Thyroid gland (tissue), 4 donors: Measurements from ENCODE around the gene PLAC9. TPM values are rescaled to one million over a fixed set of nuclear protein-coding genes. Genes with fewer than 3 reads are reported as not detected.

Source experiments
- DNase-seq, 2 donors: peaks; one replicate each; pipeline ENCODE4 v3.0.0-alpha.2; 2019
- H3K27ac ChIP-seq, 3 donors: fragments of 200-600 bp; sonication (generic); 1 replicate in 2 of 3; 2 replicates in 1 of 3; pipeline ENCODE4 v1.5.1; 2016 to 2019; ENCODE audit warnings: mild to moderate bottlenecking in 1 of 3, moderate library complexity in 1 of 3
- H3K27me3 ChIP-seq: fragments of 200-600 bp; sonication (generic); one replicate; pipeline ENCODE4 v1.5.1; 2019
- H3K36me3 ChIP-seq, 2 donors: fragments of 200-600 bp; sonication (generic); one replicate each; pipeline ENCODE4 v1.5.1; 2016 to 2019
- H3K4me1 ChIP-seq, 2 donors: fragments of 200-600 bp; sonication (generic); one replicate each; pipeline ENCODE4 v1.5.1; 2017 to 2019
- H3K4me3 ChIP-seq, 3 donors: fragments of 200-600 bp; sonication (generic); replicated peaks in 1 of 3; 1 replicate in 2 of 3; 2 replicates in 1 of 3; pipeline ENCODE4 v1.5.1; 2016; ENCODE audit warnings: mild to moderate bottlenecking in 1 of 3
- H3K9me3 ChIP-seq: fragments of 200-600 bp; sonication (generic); one replicate; pipeline ENCODE4 v1.5.1; 2017
- POLR2A ChIP-seq, 2 donors: fragments of 450-650 bp; IDR thresholded peaks; one replicate each; pipeline ENCODE4 v1.6.1; 2017; ENCODE audit warnings: antibody characterized with exemption in 2 of 2, mild to moderate bottlenecking in 2 of 2, moderate library complexity in 1 of 2
- WGBS, 2 donors: methylation state at CpG; one replicate each; pipeline ENCODE4 v1.1.5; 2017; 5-methylcytosine and 5-hydroxymethylcytosine counted together
- intact Hi-C: fragments of 100-400 bp; cut with DNase I; formaldehyde crosslinking; loops from one replicate; pipeline ENCODE4 v1.15.1; 2023
- total RNA-seq, 4 donors: library from RNA; depleted of rRNA; stranded (reverse); fragments of >200 nt; gene quantifications; one replicate each; pipeline ENCODE4 v1.2.3, GENCODE V29; 2016
- TF ChIP-seq, protein P1 (sequence below), 6 experiments: fragments of 200-600 bp in 3 of 6; fragments of 450-650 bp in 3 of 6; sonication (generic) in 3 of 6; IDR thresholded peaks; one replicate each; pipeline ENCODE4 v1.5.1; 2016 to 2019; ENCODE audit warnings: antibody characterized with exemption in 6 of 6, mild to moderate bottlenecking in 2 of 6, inconsistent platforms in 1 of 6, moderate library complexity in 1 of 6

PLAC9 gene
- total RNA-seq, 4 donors from 2014 or later = 5.5 to 65.6 (median 33.6) TPM

DNA sequence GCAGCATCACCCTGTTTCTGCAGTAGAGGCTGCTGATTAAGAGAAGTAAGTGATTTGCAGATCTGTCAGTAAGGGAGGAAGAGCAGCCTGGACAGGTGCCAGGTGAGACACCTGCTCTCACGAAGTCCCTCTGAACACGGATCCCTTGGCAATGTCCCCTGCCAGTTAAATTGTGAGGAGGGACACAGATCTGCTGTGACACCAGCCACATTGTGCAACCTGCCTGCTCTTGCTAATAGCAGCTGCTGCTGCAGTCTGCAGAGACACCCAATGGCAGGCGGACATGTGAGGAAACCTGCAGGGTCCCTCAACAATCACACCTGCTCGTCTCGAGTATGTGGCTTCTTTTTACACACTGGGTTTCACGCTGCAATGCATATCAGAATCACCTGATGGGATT, 40.9 kb downstream of the PLAC9 start:
- H3K4me3 ChIP-seq = no peak overlapping the region
- no peak for DNase-seq
- peaks cover 0 to 19% of the 10 kb centered on the region in 2 donors for H3K4me1 ChIP-seq
- 69 to 82% methylated on average over 6 of the region's 6 CpGs for WGBS, 2 donors
- H3K9me3 ChIP-seq = no peaks in the 10 kb centered on the region
- intact Hi-C loops = no loop called here
- TF ChIP-seq, protein P1, sequence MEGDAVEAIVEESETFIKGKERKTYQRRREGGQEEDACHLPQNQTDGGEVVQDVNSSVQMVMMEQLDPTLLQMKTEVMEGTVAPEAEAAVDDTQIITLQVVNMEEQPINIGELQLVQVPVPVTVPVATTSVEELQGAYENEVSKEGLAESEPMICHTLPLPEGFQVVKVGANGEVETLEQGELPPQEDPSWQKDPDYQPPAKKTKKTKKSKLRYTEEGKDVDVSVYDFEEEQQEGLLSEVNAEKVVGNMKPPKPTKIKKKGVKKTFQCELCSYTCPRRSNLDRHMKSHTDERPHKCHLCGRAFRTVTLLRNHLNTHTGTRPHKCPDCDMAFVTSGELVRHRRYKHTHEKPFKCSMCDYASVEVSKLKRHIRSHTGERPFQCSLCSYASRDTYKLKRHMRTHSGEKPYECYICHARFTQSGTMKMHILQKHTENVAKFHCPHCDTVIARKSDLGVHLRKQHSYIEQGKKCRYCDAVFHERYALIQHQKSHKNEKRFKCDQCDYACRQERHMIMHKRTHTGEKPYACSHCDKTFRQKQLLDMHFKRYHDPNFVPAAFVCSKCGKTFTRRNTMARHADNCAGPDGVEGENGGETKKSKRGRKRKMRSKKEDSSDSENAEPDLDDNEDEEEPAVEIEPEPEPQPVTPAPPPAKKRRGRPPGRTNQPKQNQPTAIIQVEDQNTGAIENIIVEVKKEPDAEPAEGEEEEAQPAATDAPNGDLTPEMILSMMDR (IDR thresholded peaks at IDR 0.05) = no peak
- TF ChIP-seq POLR2A (IDR thresholded peaks at IDR 0.05) = no peak
- no peaks in the 10 kb centered on the region for H3K36me3 ChIP-seq
- H3K27me3 ChIP-seq = no peaks in the 10 kb centered on the region
- no peak overlapping the region for H3K27ac ChIP-seq

DNA sequence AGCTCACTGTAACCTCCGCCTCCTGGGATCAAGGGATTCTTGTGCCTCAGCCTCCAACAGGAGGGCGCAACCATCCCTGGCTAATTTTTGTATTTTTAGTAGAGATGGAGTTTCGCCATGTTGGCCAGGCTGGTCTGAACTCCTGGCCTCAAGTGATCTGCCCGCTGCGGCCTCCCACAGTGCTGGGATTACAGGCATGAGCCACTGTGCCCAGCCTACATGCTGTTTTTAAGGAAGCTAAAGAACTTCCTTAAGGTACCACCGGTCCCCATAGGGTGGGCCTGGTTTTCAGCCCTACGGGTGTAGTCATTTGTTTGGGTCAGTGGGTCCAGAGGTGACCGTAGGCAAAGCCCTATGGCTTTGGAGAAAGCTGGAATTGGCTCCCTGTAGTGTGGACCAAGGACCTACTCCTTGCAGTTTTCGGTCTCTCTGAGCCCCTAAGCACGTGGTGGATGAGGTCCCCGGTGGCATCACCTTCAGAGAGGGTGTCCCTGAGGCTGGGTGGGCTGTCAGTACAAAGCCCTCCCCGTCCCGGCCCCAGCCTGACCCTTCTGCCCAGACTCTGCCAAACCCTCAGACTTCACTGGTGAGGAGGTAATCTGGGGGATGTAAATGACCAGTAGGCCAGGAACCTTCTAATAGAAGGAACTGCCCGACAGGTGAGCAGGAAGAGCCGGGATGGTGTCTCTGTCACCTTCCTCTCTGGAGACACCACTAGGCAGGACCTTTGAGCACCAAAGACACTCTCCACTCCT, 42.3 kb downstream of the PLAC9 start:
- no peak overlapping the region for H3K27ac ChIP-seq
- H3K4me1 ChIP-seq = peaks cover 0 to 22% of the 10 kb centered on the region in 2 donors
- WGBS, 2 donors = 91 to 94% methylated on average over 15 of the region's 15 CpGs
- H3K27me3 ChIP-seq = no peaks in the 10 kb centered on the region
- TF ChIP-seq, protein P1 (IDR thresholded peaks at IDR 0.05) = no peak
- no peak for TF ChIP-seq POLR2A (IDR thresholded peaks at IDR 0.05)
- no peaks in the 10 kb centered on the region for H3K9me3 ChIP-seq
- H3K4me3 ChIP-seq = no peak overlapping the region
- intact Hi-C loops = no loop called here
- H3K36me3 ChIP-seq = no peaks in the 10 kb centered on the region
- no peak for DNase-seq

DNA sequence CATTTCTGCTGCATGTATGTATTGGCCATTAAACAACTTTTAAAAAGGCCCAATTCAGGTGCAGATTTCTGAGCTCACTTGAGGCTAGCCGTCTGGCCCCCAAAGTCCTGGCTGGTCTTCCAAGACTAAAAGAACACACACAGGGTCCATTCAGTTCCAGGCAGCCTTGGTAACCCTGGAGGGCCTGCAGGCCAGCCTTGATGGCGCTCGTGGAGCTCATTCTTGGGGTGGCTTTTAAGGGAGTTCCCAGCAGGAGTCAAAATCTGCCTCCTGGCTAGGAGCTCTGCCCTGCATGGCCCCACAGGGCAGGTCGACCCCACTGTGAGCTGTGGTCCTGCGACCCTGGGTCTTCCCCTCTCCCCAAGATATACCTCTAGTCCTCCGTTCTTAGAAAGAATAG, 44.0 kb downstream of the PLAC9 start:
- Histone ChIP-seq H3K4me1 (peaks cover 0 to 22% of the 10 kb centered on the region in 2 donors), H3K4me3 (no peak overlapping the region), H3K27me3 (no peaks in the 10 kb centered on the region), H3K9me3 (no peaks in the 10 kb centered on the region), H3K27ac (no peak overlapping the region), H3K36me3 (no peaks in the 10 kb centered on the region)
- 91 to 94% methylated on average over 6 of the region's 6 CpGs for WGBS, 2 donors
- DNase-seq = no peak
- TF ChIP-seq, protein P1 (IDR thresholded peaks at IDR 0.05) = no peak
- no peak for TF ChIP-seq POLR2A (IDR thresholded peaks at IDR 0.05)
- intact Hi-C loops = no loop called here

DNA sequence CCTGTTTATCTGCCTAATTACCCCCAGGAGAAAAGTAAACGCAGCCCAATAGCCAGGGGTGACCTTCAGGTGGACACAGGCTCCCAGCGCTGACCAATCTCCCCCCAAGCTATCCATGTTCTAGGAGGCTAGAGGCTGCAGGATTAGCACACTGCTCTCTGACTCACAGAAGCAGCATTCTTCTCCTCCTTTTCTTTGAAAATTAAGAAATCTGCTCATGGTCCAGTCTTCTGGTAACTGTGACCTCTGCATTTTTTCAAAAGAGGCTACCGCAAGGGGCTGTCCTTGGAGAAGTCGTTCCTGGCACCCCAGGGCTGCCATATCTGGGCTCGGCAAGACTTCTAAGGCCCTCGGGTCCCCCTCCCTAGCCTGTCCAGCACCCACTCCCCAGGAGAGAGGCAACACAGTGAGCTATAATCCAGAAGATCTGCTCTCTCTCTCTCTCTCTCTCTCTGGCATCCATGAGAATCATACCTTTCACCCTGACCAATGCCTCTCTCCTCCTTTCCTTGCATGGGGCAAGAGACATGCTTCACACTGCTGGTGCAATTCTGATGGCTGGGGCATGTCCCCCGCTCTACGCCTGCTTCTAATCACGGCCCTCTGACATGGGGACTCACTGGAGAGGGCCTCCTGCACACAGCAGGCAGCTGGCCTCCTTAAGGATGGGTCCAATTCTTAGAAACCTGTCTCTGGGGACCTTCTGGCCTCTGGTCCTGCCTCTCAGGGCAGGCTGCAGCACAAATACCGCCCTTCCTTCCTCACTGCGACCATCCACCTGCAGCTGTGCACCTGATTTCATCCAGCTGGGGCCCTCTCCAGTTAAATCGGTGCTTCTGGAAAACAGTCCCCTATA, 45.5 kb downstream of the PLAC9 start:
- intact Hi-C loops = no loop called here
- Histone ChIP-seq H3K4me3 (no peak overlapping the region), H3K9me3 (no peaks in the 10 kb centered on the region), H3K27ac (no peak overlapping the region), H3K4me1 (peaks cover 2 to 24% of the 10 kb centered on the region in 2 donors), H3K36me3 (no peaks in the 10 kb centered on the region), H3K27me3 (no peaks in the 10 kb centered on the region)
- no peak for DNase-seq
- TF ChIP-seq, protein P1 (IDR thresholded peaks at IDR 0.05) = no peak
- no peak for TF ChIP-seq POLR2A (IDR thresholded peaks at IDR 0.05)
- 81 to 85% methylated on average over 12 of the region's 12 CpGs for WGBS, 2 donors

DNA sequence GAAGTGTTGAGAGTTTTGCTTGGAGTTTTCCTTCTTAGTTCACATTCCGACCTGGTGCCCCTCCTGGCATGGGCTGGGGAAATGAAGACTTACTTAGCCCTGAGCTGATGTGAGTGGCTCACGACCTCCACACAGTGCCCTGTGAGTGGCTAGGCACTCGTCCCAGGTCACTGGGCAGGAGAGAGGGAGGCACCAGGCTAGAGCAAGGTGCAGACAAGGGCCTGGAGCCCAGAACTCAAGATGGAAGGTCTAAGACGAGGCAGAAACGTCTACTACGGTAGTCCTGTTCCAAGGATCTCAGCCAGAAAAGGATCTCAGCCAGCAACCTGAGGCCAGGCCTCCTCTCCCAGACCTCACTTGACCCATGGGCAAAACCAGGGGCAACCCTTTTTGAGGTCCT, 50.5 kb downstream of the PLAC9 start:
- peaks cover 11 to 40% of the 10 kb centered on the region in 2 donors for H3K4me1 ChIP-seq
- H3K36me3 ChIP-seq = no peaks in the 10 kb centered on the region
- H3K27ac ChIP-seq = no peak overlapping the region
- 48 to 61% methylated on average over 6 of the region's 6 CpGs for WGBS, 2 donors
- no peak for TF ChIP-seq POLR2A (IDR thresholded peaks at IDR 0.05)
- TF ChIP-seq, protein P1 (IDR thresholded peaks at IDR 0.05) = no peak
- no peaks in the 10 kb centered on the region for H3K27me3 ChIP-seq
- no peak for DNase-seq
- intact Hi-C loops = no loop called here
- H3K4me3 ChIP-seq = no peak overlapping the region
- no peaks in the 10 kb centered on the region for H3K9me3 ChIP-seq
